HEK293 (cell line): ENCODE measurements around the gene LIN7C.

Source experiments
- ZNF121 ChIP-seq: fragments of 450-650 bp; formaldehyde crosslinking; IDR thresholded peaks from 2 replicates; pipeline ENCODE4 v1.5.1; 2016; ENCODE audit warnings: missing biosample characterization, missing genetic modification characterization
- ZNF335 ChIP-seq: fragments of 450-650 bp; formaldehyde crosslinking; conservative IDR thresholded peaks from 2 replicates; pipeline ENCODE4 v1.5.1; 2016; ENCODE audit warnings: missing biosample characterization, missing genetic modification characterization
- ZNF660 ChIP-seq: fragments of 450-650 bp; IDR thresholded peaks from 2 replicates; pipeline ENCODE4 v1.5.1; 2018; ENCODE audit warnings: missing biosample characterization, mild to moderate bottlenecking, missing genetic modification characterization
- TF ChIP-seq, protein P1 (sequence below): fragments of 450-650 bp; formaldehyde crosslinking; IDR thresholded peaks from 2 replicates; pipeline ENCODE4 v1.5.1; 2016; ENCODE audit warnings: missing biosample characterization, missing genetic modification characterization
- TF ChIP-seq, protein P2 (sequence below): fragments of 450-650 bp; formaldehyde crosslinking; IDR thresholded peaks from 2 replicates; pipeline ENCODE4 v1.5.1; 2016; ENCODE audit warnings: missing biosample characterization, missing genetic modification characterization

DNA sequence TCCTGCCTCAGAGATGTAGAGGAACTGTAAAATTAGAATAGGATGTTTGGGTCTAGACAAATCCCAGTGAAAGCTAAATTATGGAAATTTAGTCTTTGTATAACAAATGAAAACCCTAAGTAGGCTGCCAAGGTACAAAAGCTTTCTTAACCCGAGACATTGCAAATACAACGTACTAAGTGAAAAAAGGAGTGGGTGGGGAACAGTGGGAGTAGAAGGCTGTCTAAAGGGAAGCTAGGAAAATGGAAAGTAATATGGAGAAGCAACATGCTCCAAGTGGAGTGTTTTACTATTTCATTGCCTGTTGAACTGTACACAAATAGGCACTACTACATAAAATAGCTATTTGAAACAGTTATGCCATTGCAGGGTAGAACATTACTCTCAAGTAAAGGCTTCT, 6.8 kb upstream of the LIN7C start:
- TF ChIP-seq ZNF121 (tag by site-specific recombination) (no peak), ZNF335 (no peak), ZNF660 (no peak)
- TF ChIP-seq, protein P1, sequence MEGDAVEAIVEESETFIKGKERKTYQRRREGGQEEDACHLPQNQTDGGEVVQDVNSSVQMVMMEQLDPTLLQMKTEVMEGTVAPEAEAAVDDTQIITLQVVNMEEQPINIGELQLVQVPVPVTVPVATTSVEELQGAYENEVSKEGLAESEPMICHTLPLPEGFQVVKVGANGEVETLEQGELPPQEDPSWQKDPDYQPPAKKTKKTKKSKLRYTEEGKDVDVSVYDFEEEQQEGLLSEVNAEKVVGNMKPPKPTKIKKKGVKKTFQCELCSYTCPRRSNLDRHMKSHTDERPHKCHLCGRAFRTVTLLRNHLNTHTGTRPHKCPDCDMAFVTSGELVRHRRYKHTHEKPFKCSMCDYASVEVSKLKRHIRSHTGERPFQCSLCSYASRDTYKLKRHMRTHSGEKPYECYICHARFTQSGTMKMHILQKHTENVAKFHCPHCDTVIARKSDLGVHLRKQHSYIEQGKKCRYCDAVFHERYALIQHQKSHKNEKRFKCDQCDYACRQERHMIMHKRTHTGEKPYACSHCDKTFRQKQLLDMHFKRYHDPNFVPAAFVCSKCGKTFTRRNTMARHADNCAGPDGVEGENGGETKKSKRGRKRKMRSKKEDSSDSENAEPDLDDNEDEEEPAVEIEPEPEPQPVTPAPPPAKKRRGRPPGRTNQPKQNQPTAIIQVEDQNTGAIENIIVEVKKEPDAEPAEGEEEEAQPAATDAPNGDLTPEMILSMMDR (tag by site-specific recombination) = no peak
- TF ChIP-seq, protein P2, sequence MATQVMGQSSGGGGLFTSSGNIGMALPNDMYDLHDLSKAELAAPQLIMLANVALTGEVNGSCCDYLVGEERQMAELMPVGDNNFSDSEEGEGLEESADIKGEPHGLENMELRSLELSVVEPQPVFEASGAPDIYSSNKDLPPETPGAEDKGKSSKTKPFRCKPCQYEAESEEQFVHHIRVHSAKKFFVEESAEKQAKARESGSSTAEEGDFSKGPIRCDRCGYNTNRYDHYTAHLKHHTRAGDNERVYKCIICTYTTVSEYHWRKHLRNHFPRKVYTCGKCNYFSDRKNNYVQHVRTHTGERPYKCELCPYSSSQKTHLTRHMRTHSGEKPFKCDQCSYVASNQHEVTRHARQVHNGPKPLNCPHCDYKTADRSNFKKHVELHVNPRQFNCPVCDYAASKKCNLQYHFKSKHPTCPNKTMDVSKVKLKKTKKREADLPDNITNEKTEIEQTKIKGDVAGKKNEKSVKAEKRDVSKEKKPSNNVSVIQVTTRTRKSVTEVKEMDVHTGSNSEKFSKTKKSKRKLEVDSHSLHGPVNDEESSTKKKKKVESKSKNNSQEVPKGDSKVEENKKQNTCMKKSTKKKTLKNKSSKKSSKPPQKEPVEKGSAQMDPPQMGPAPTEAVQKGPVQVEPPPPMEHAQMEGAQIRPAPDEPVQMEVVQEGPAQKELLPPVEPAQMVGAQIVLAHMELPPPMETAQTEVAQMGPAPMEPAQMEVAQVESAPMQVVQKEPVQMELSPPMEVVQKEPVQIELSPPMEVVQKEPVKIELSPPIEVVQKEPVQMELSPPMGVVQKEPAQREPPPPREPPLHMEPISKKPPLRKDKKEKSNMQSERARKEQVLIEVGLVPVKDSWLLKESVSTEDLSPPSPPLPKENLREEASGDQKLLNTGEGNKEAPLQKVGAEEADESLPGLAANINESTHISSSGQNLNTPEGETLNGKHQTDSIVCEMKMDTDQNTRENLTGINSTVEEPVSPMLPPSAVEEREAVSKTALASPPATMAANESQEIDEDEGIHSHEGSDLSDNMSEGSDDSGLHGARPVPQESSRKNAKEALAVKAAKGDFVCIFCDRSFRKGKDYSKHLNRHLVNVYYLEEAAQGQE (tag by site-specific recombination) = no peak
